OCI-LY7 (cell line): Measurements from ENCODE around the gene NHP2.

ENCODE experiments used
- EZH2phosphoT487 ChIP-seq: fragments of 200-600 bp; sonication (generic); IDR thresholded peaks from 2 replicates; pipeline ENCODE4 v1.6.1; 2018; ENCODE audit warnings: low read depth, borderline replicate concordance, mild to moderate bottlenecking, mixed run types, antibody characterized with exemption, low read length, moderate library complexity, mixed read lengths
- TF ChIP-seq, protein P1 (sequence below): fragments of 200-600 bp; sonication (generic); conservative IDR thresholded peaks from 2 replicates; pipeline ENCODE4 v1.5.1; 2014; ENCODE audit warnings: mild to moderate bottlenecking, antibody characterized with exemption, low read length, moderate library complexity, mixed read lengths

DNA sequence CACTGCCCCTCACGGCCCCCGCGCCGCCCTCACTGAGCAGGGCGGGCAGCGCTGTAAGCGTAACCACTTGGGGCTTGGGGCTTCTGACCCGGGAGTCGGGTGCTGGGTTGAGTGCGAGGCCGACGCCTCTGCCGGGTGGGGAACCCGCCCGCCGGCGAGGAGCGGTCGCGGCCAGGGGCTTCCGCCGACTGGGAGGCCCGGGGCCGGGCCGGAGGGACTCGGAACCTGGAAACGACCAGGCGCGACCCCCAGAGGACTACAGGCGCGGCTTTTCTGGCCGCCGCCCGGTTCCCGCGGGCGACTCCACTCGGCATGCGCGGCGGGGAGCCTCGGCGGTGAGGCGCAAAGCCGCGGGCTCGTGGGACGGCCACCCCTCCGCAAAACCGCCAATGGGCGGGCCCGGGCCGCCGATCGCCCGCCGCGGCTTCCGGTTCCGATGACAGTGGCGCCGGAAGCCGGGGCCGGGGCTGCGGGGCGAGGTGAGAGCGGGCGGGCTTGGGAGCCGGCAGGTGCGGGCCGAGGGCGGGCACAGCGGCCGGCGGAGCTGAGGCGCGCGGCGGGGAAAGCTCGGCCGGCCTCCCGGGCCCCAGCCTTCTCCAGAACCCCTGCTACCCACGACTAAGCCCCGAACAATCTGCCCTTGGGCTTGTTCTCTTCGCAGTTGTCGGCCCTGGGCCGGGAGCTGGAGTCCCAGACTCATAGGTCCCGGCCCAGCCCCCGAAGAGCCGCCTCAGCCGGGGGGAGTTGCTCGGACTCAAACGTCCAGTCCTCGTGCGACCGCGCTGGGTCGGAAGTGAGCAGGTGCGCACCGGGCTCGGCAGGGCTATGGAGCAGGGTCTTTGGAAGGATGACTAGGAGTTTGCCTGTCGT is 22.9 kb downstream of the NHP2 start, which contains the start of gene RMND5B:
- TF ChIP-seq EZH2phosphoT487 = no peak
- TF ChIP-seq, protein P1, sequence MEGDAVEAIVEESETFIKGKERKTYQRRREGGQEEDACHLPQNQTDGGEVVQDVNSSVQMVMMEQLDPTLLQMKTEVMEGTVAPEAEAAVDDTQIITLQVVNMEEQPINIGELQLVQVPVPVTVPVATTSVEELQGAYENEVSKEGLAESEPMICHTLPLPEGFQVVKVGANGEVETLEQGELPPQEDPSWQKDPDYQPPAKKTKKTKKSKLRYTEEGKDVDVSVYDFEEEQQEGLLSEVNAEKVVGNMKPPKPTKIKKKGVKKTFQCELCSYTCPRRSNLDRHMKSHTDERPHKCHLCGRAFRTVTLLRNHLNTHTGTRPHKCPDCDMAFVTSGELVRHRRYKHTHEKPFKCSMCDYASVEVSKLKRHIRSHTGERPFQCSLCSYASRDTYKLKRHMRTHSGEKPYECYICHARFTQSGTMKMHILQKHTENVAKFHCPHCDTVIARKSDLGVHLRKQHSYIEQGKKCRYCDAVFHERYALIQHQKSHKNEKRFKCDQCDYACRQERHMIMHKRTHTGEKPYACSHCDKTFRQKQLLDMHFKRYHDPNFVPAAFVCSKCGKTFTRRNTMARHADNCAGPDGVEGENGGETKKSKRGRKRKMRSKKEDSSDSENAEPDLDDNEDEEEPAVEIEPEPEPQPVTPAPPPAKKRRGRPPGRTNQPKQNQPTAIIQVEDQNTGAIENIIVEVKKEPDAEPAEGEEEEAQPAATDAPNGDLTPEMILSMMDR = no peak
